Heart right ventricle (tissue), 16 donors: ENCODE data around the gene RABGAP1. TPM values are rescaled to one million over a fixed set of nuclear protein-coding genes. Genes with fewer than 3 reads are reported as not detected.

Source experiments
- ATAC-seq, 8 donors: fragments of 200-7000 bp; cut with Tn5 transposase; one replicate each; pipeline ENCODE4 v1.9.1; 2020; ENCODE audit warnings: mild to moderate bottlenecking in 8 of 8, moderate library complexity in 8 of 8, moderate number of reproducible peaks in 1 of 8
- DNase-seq, 2 donors: peaks; one replicate each; pipeline ENCODE4 v3.0.0-alpha.2; 2020
- H3K27ac ChIP-seq, 10 donors: fragments of 200-600 bp; sonication (generic) in 2 of 10; one replicate each; pipeline versions ENCODE4 v1.5.0 to v1.8.0; 2020 to 2022; ENCODE audit warnings: mild to moderate bottlenecking in 3 of 10
- H3K27me3 ChIP-seq, 7 donors: fragments of 200-600 bp; one replicate each; pipeline ENCODE4 v1.8.0; 2021 to 2022; ENCODE audit warnings: mild to moderate bottlenecking in 2 of 7
- H3K36me3 ChIP-seq, 9 donors: fragments of 200-600 bp; sonication (generic) in 1 of 9; one replicate each; pipeline versions ENCODE4 v1.5.0 to v1.8.0; 2020 to 2022; ENCODE audit warnings: mild to moderate bottlenecking in 2 of 9
- H3K4me1 ChIP-seq, 9 donors: fragments of 200-600 bp; sonication (generic) in 1 of 9; one replicate each; pipeline versions ENCODE4 v1.5.0 to v1.8.0; 2020 to 2022; ENCODE audit warnings: mild to moderate bottlenecking in 4 of 9
- H3K4me3 ChIP-seq, 10 donors: fragments of 200-600 bp; sonication (generic) in 2 of 10; one replicate each; pipeline versions ENCODE4 v1.5.0 to v1.8.0; 2020 to 2022; ENCODE audit warnings: mild to moderate bottlenecking in 7 of 10, moderate library complexity in 2 of 10
- H3K9me3 ChIP-seq, 11 donors: fragments of 200-600 bp in 10 of 11; sonication (generic) in 2 of 11; one replicate each; pipeline versions ENCODE4 v1.5.0 to v1.8.0; 2013 to 2022; ENCODE audit warnings: mild to moderate bottlenecking in 2 of 11, control low read depth in 1 of 11, moderate library complexity in 1 of 11
- WGBS, 2 donors: extraction: QIAGEN DNeasy Blood & Tissue Kit; methylation state at CpG; one replicate each; pipeline ENCODE4 v1.1.7; 2013; ENCODE audit warnings: inconsistent platforms in 1 of 2; 5-methylcytosine and 5-hydroxymethylcytosine counted together
- intact Hi-C, 10 donors: fragments of 100-400 bp; cut with DNase I; formaldehyde crosslinking; loops; one replicate each; pipeline versions ENCODE4 v1.11.1 to v1.14.2; 2022
- polyA plus RNA-seq, 2 donors: library from polyadenylated mRNA; stranded (reverse); fragments of 200-250 nt; gene quantifications; one replicate each; pipeline ENCODE4 v1.2.3, GENCODE V29; 2013
- total RNA-seq, 10 donors: library from RNA; stranded (reverse); fragmentation: NEBNext Ultra II Directional in 3 of 10; extraction: Animal tissue kit (Norgen Biotek cat#: 25700) in 3 of 10; gene quantifications; one replicate each; pipeline versions ENCODE4 v1.2.1 to v1.2.4, GENCODE V29; 2021 to 2023
- TF ChIP-seq, protein P1 (sequence below), 9 donors: fragments of 200-600 bp; sonication (generic) in 2 of 9; IDR thresholded peaks; one replicate each; pipeline versions ENCODE4 v1.5.0 to v1.8.0; 2021 to 2022; ENCODE audit warnings: antibody characterized with exemption in 9 of 9, mild to moderate bottlenecking in 5 of 9, moderate library complexity in 1 of 9
- donor health status: Arrhythmogenic right ventricular cardiomyopathy.
- donor health status: ischemic (EF 13 %, LVEDD 7.1; RV severe dilation, severe dysfunction).
- donor health status: healthy with polysubstance abuse.
- donor health status: DM: no; HTN: yes; CAD: no.
- donor health status: DM: no; HTN: no; CAD: no.
- donor health status: ischemic (EF 25% LVEDD 6.9; RV normal size, moderate dysfunction).
- donor health status: ischemic (EF 25% LVEDD 5.7; RV mildly dilated, moderate dysfunction).
- donor health status: healthy.
- donor health status: DM: yes; HTN: yes; CAD: no.
- donor health status: Ischemic cardiomyopathy.
- donor health status: ischemic (EF 35%, LVEDD 5.7; RV mildly dilated, moderate dysfunction).
- donor health status: nonischemic (EF 11% LVEDD 7.7; RV severe dilation, severe dysfunction).
- donor health status: DM: yes; HTN: yes; CAD: no.
- donor health status: PGD.
- donor health status: ischemic (EF 29% LVEDD 5.4; RV normal size, mild dysfunction).
- donor health status: nonischemic (EF 23%, LVEDD 6.1; RV moderate dilation, normal function).

The RABGAP1 gene
- total and polyA plus RNA-seq, 12 donors: 9.3 to 62.3 (median 45.8) TPM

- TF ChIP-seq, protein P1, sequence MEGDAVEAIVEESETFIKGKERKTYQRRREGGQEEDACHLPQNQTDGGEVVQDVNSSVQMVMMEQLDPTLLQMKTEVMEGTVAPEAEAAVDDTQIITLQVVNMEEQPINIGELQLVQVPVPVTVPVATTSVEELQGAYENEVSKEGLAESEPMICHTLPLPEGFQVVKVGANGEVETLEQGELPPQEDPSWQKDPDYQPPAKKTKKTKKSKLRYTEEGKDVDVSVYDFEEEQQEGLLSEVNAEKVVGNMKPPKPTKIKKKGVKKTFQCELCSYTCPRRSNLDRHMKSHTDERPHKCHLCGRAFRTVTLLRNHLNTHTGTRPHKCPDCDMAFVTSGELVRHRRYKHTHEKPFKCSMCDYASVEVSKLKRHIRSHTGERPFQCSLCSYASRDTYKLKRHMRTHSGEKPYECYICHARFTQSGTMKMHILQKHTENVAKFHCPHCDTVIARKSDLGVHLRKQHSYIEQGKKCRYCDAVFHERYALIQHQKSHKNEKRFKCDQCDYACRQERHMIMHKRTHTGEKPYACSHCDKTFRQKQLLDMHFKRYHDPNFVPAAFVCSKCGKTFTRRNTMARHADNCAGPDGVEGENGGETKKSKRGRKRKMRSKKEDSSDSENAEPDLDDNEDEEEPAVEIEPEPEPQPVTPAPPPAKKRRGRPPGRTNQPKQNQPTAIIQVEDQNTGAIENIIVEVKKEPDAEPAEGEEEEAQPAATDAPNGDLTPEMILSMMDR (IDR thresholded peaks at IDR 0.05): no peak
- DNase-seq: no peak
- no peak overlapping the region for H3K4me3 ChIP-seq
- 84 to 89% methylated on average over 5 of the region's 5 CpGs for WGBS, 2 donors
- intact Hi-C loops: no loop called here
- H3K4me1 ChIP-seq: no peaks in the 10 kb centered on the region
- no peak overlapping the region for H3K27ac ChIP-seq
- peaks cover 0 to 20% (median 0%) of the 10 kb centered on the region in 9 donors for H3K36me3 ChIP-seq
- H3K9me3 ChIP-seq: peaks cover 0 to 13% (median 0%) of the 10 kb centered on the region in 11 donors
- no peak for ATAC-seq
- no peaks in the 10 kb centered on the region for H3K27me3 ChIP-seq
Measured at GRCh38 chr9:123150708-123151503, 210.1 kb downstream of the RABGAP1 start.

Other genes with a start within 250 kb of the RABGAP1 start
- gene OR1L4, start 217.0 kb upstream of the RABGAP1 start, total RNA-seq: not detected
- not detected for gene OR1L4, start 217.0 kb upstream of the RABGAP1 start, polyA plus RNA-seq
- gene OR1L6, start 198.7 kb upstream of the RABGAP1 start, total RNA-seq: not detected
- gene OR1L6, start 198.7 kb upstream of the RABGAP1 start, polyA plus RNA-seq: not detected
- not detected for gene OR5C1, start 152.1 kb upstream of the RABGAP1 start, total RNA-seq
- not detected for gene OR5C1, start 152.1 kb upstream of the RABGAP1 start, polyA plus RNA-seq
- not detected for gene OR1K1, start 140.9 kb upstream of the RABGAP1 start, total RNA-seq
- gene OR1K1, start 140.9 kb upstream of the RABGAP1 start, polyA plus RNA-seq: not detected
- gene PDCL, start 112.4 kb upstream of the RABGAP1 start, total RNA-seq: 1 to 10 TPM; 6.7 to 9.5 (median 8.0) TPM
- gene PDCL, start 112.4 kb upstream of the RABGAP1 start, polyA plus RNA-seq: 1 to 10 TPM; 3.6 to 5.4 TPM
- 10 to 100 TPM; 35.6 to 52.2 (median 43.5) TPM for gene RC3H2, start 35.7 kb upstream of the RABGAP1 start, total RNA-seq
- 10 to 100 TPM in 1 of 2 donors, 1 to 10 TPM in 1; 7.1 to 13.0 TPM for gene RC3H2, start 35.7 kb upstream of the RABGAP1 start, polyA plus RNA-seq
- gene ZBTB6, start 27.7 kb upstream of the RABGAP1 start, total RNA-seq: 1 to 10 TPM; 4.3 to 7.0 (median 6.0) TPM
- 1 to 10 TPM; 2.2 to 2.3 TPM for gene ZBTB6, start 27.7 kb upstream of the RABGAP1 start, polyA plus RNA-seq
- 1 to 10 TPM; 3.0 to 5.5 (median 4.5) TPM for gene ZBTB26, start 9.5 kb upstream of the RABGAP1 start, total RNA-seq
- gene ZBTB26, start 9.5 kb upstream of the RABGAP1 start, polyA plus RNA-seq: 1 to 10 TPM; 2.0 to 2.2 TPM
- gene GPR21, start 92.6 kb downstream of the RABGAP1 start, total RNA-seq: under 1 TPM in 7 of 10 donors, not detected in 3; 0.32 to 0.95 (median 0.65) TPM
- gene GPR21, start 92.6 kb downstream of the RABGAP1 start, polyA plus RNA-seq: under 1 TPM in 1 of 2 donors, not detected in 1; 0.25 TPM